H9 (cell line): ENCODE data around the gene ROPN1L. TPM values are rescaled to one million over a fixed set of nuclear protein-coding genes. Genes with fewer than 3 reads are reported as not detected.

ENCODE experiments used
- DNase-seq: peaks from one replicate; pipeline ENCODE4 v3.0.0-alpha.2; 2017
- H2AFZ ChIP-seq: one replicate; pipeline ENCODE4 v1.6.1; 2013; ENCODE audit warnings: mild to moderate bottlenecking, low read length, control low read depth, moderate library complexity
- H2AK5ac ChIP-seq: 2 replicates; pipeline ENCODE4 v1.6.1; 2013; ENCODE audit warnings: low read length, control low read depth, mixed read lengths; ENCODE audit not compliant: insufficient read length
- H2BK120ac ChIP-seq: one replicate; pipeline ENCODE4 v1.6.1; 2013; ENCODE audit warnings: low read depth, mild to moderate bottlenecking, low read length, control low read depth, inconsistent platforms; ENCODE audit not compliant: poor library complexity, severe bottlenecking
- H2BK12ac ChIP-seq: 2 replicates; pipeline ENCODE4 v1.6.1; 2013; ENCODE audit warnings: low read length, control low read depth, mixed read lengths, low read depth; ENCODE audit not compliant: insufficient read length
- H2BK15ac ChIP-seq: 2 replicates; pipeline ENCODE4 v1.6.1; 2013; ENCODE audit warnings: low read depth, low read length, control low read depth
- H2BK20ac ChIP-seq: one replicate; pipeline ENCODE4 v1.6.1; 2013; ENCODE audit warnings: low read depth, mild to moderate bottlenecking, low read length, control low read depth, inconsistent platforms; ENCODE audit not compliant: poor library complexity, severe bottlenecking
- H2BK5ac ChIP-seq: 2 replicates; pipeline ENCODE4 v1.6.1; 2013; ENCODE audit warnings: low read length, control low read depth, mixed read lengths; ENCODE audit not compliant: insufficient read length
- H3K14ac ChIP-seq: 2 replicates; pipeline ENCODE4 v1.6.1; 2013; ENCODE audit warnings: low read length, control low read depth; ENCODE audit not compliant: insufficient read depth
- H3K18ac ChIP-seq: 2 replicates; pipeline ENCODE4 v1.6.1; 2013; ENCODE audit warnings: low read depth, mild to moderate bottlenecking, mixed read lengths, low read length, control low read depth; ENCODE audit not compliant: insufficient read length
- H3K23ac ChIP-seq: 2 replicates; pipeline ENCODE4 v1.6.1; 2013; ENCODE audit warnings: low read length, control low read depth, mixed read lengths, low read depth; ENCODE audit not compliant: insufficient read length
- H3K23me2 ChIP-seq: 2 replicates; pipeline ENCODE4 v1.6.1; 2013; ENCODE audit warnings: low read depth, mild to moderate bottlenecking, mixed read lengths, low read length, control low read depth; ENCODE audit not compliant: insufficient read length, poor library complexity, severe bottlenecking
- H3K27ac ChIP-seq: 2 replicates; pipeline ENCODE4 v1.5.1; 2013; ENCODE audit warnings: low read length, control low read depth, mixed read lengths, low read depth; ENCODE audit not compliant: insufficient read length
- H3K27me3 ChIP-seq: 2 replicates; pipeline ENCODE4 v1.6.1; 2013; ENCODE audit warnings: low read length, control low read depth, inconsistent platforms; ENCODE audit not compliant: insufficient read depth
- H3K4ac ChIP-seq: 2 replicates; pipeline ENCODE4 v1.6.1; 2013; ENCODE audit warnings: low read depth, mild to moderate bottlenecking, control low read depth, inconsistent platforms, low read length, moderate library complexity
- H3K4me1 ChIP-seq: 2 replicates; pipeline ENCODE4 v1.6.1; 2013; ENCODE audit warnings: low read length, control low read depth, inconsistent platforms; ENCODE audit not compliant: insufficient read depth
- H3K4me2 ChIP-seq: 2 replicates; pipeline ENCODE4 v1.6.1; 2013; ENCODE audit warnings: low read length, control low read depth, mixed read lengths; ENCODE audit not compliant: insufficient read length, insufficient read depth
- H3K56ac ChIP-seq: 2 replicates; pipeline ENCODE4 v1.6.1; 2013; ENCODE audit warnings: low read depth, mild to moderate bottlenecking, mixed read lengths, low read length, control low read depth; ENCODE audit not compliant: insufficient read length
- H3K79me1 ChIP-seq: 2 replicates; pipeline ENCODE4 v1.6.1; 2013; ENCODE audit warnings: low read depth, mild to moderate bottlenecking, moderate library complexity, low read length, control low read depth, inconsistent platforms; ENCODE audit not compliant: insufficient read depth, poor library complexity, severe bottlenecking
- H3K79me2 ChIP-seq: 2 replicates; pipeline ENCODE4 v1.6.1; 2013; ENCODE audit warnings: low read length, control low read depth, inconsistent platforms; ENCODE audit not compliant: insufficient read depth
- H3K9ac ChIP-seq: 2 replicates; pipeline ENCODE4 v1.6.1; 2013; ENCODE audit warnings: low read length, control low read depth, mixed read lengths; ENCODE audit not compliant: insufficient read length; ENCODE audit errors: extremely low read depth
- H3K9me3 ChIP-seq: one replicate; pipeline ENCODE4 v1.6.1; 2013; ENCODE audit warnings: low read depth, low read length, inconsistent platforms; ENCODE audit not compliant: control insufficient read depth
- H3T11ph ChIP-seq: one replicate; pipeline ENCODE4 v1.6.1; 2013; ENCODE audit warnings: mild to moderate bottlenecking, low read length, control low read depth, inconsistent platforms
- H4K20me1 ChIP-seq: one replicate; pipeline ENCODE4 v1.6.1; 2013; ENCODE audit not compliant: control insufficient read depth, insufficient read length, insufficient read depth
- H4K5ac ChIP-seq: 2 replicates; pipeline ENCODE4 v1.6.1; 2013; ENCODE audit warnings: low read depth, mild to moderate bottlenecking, mixed read lengths, low read length, control low read depth; ENCODE audit not compliant: insufficient read length
- H4K8ac ChIP-seq: replicated peaks from 2 replicates; pipeline ENCODE4 v1.6.1; 2013; ENCODE audit warnings: low read length, control low read depth, mixed read lengths, low read depth; ENCODE audit not compliant: insufficient read length
- H4K91ac ChIP-seq: 2 replicates; pipeline ENCODE4 v1.6.1; 2013; ENCODE audit warnings: low read depth, mild to moderate bottlenecking, moderate library complexity, mixed read lengths, low read length, control low read depth; ENCODE audit not compliant: insufficient read length
- H3K27ac Mint-ChIP-seq, 3 experiments: 2 replicates in 2 of 3; 3 replicates in 1 of 3; pipeline ENCODE4 v1.8.0; 2020 to 2021; ENCODE audit warnings: mixed read lengths in 3 of 3, mild to moderate bottlenecking in 1 of 3, moderate library complexity in 1 of 3
- H3K27me3 Mint-ChIP-seq: 2 replicates; pipeline ENCODE4 v1.8.0; 2021; ENCODE audit warnings: low read depth, mild to moderate bottlenecking, moderate library complexity, mixed read lengths
- H3K36me3 Mint-ChIP-seq, 3 experiments: 2 replicates in 2 of 3; 3 replicates in 1 of 3; pipeline ENCODE4 v1.8.0; 2020 to 2021; ENCODE audit warnings: low read depth in 3 of 3, mixed read lengths in 3 of 3; ENCODE audit not compliant: insufficient read depth in 1 of 3
- H3K4me1 Mint-ChIP-seq, 2 experiments: 2 replicates each; pipeline ENCODE4 v1.8.0; 2020; ENCODE audit warnings: mixed read lengths in 2 of 2
- H3K4me3 Mint-ChIP-seq, 2 experiments: 2 replicates in 1 of 2; 3 replicates in 1 of 2; pipeline ENCODE4 v1.8.0; 2020 to 2021; ENCODE audit warnings: mild to moderate bottlenecking in 2 of 2, mixed read lengths in 2 of 2, moderate library complexity in 1 of 2
- H3K9me3 Mint-ChIP-seq, 2 experiments: 2 replicates in 1 of 2; 3 replicates in 1 of 2; pipeline ENCODE4 v1.8.0; 2020; ENCODE audit warnings: mild to moderate bottlenecking in 2 of 2, mixed read lengths in 2 of 2, moderate library complexity in 1 of 2
- WGBS: extraction: QIAGEN DNeasy Blood & Tissue Kit; methylation state at CpG from one replicate; pipeline ENCODE4 v1.1.7; 2013; ENCODE audit warnings: missing lambda C conversion rate, low lambda C conversion rate, mixed read lengths; ENCODE audit not compliant: insufficient read length; ENCODE audit errors: extremely low coverage; 5-methylcytosine and 5-hydroxymethylcytosine counted together
- total RNA-seq: library from RNA; stranded (reverse); gene quantifications from 2 replicates; pipeline ENCODE4 v1.2.1, GENCODE V29; 2021
- TF ChIP-seq, protein P1 (sequence below): fragments of 200-600 bp; sonication (generic); conservative IDR thresholded peaks from 3 replicates; pipeline ENCODE4 v1.8.0; 2021; ENCODE audit warnings: antibody characterized with exemption, mild to moderate bottlenecking

ROPN1L gene
- total RNA-seq, 1 experiment from 2014 or later = 0.37 TPM

DNA sequence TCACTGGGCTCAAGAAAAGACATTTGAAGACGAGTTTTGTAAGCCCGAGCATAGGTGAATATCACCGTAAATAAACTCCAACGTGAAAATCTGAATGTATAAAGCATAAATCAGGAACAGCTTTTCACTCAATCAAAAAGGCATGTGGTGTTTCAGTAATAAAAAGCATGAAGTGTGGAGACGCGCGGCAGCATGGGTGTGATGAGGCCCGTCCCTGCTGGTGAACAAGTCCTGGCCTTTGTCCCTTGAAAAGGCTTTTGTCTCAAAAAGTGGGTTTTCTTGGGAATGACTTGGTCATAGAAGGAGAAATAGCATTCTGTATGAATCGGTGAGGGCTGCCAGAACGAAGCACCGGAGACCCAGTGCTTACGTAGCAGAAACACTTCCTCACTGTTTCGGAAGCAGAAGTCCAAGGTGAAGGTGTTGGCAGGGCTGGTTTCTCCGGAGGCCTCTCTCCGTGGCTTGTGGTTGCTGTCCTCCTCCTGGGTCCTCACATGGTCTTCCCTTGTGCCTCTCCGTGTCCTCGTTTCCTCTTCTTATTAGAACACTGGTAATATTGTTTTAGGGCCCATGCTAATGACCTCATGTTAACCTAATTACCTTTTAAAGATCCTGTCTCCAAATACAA, 24.9 kb downstream of the ROPN1L start:
- Histone ChIP-seq H3K9ac (no peak overlapping the region), H3K9me3 (no peaks in the 10 kb centered on the region), H2AFZ (no peak overlapping the region), H2BK20ac (no peak overlapping the region), H3K27ac (no peak overlapping the region), H3K18ac (no peak overlapping the region), H3T11ph (no peak overlapping the region), H3K23me2 (no peaks in the 10 kb centered on the region), H4K20me1 (no peaks in the 10 kb centered on the region), H2BK15ac (no peak overlapping the region), H3K27me3 (no peaks in the 10 kb centered on the region), H3K4me2 (no peak overlapping the region), H3K23ac (no peak overlapping the region), H2BK5ac (no peak overlapping the region), H3K4me1 (peaks cover 2% of the 10 kb centered on the region; the same call in 1 of the 2 replicates), H2BK12ac (no peak overlapping the region), H4K91ac (no peak overlapping the region), H2BK120ac (no peak overlapping the region), H3K4ac (no peak overlapping the region), H2AK5ac (no peak overlapping the region), H3K79me1 (no peaks in the 10 kb centered on the region), H3K14ac (no peak overlapping the region), H4K8ac (no peak overlapping the region), H3K56ac (no peak overlapping the region), H4K5ac (no peak overlapping the region), H3K79me2 (no peaks in the 10 kb centered on the region)
- Mint-ChIP-seq H3K4me1 (peaks cover 22 to 24% of the 10 kb centered on the region in 2 experiments), H3K27ac (peak overlapping the region in 1 of 3 experiments; percentile 16; a peak in 1 of 7 replicates), H3K36me3 (no peaks in the 10 kb centered on the region; a peak in 1 of 7 replicates), H3K4me3 (no peak overlapping the region), H3K9me3 (no peaks in the 10 kb centered on the region; a peak in 1 of 5 replicates), H3K27me3 (peaks cover 20% of the 10 kb centered on the region)
- no CpG with 5 or more reads among the region's 17 CpGs for WGBS
- TF ChIP-seq, protein P1, sequence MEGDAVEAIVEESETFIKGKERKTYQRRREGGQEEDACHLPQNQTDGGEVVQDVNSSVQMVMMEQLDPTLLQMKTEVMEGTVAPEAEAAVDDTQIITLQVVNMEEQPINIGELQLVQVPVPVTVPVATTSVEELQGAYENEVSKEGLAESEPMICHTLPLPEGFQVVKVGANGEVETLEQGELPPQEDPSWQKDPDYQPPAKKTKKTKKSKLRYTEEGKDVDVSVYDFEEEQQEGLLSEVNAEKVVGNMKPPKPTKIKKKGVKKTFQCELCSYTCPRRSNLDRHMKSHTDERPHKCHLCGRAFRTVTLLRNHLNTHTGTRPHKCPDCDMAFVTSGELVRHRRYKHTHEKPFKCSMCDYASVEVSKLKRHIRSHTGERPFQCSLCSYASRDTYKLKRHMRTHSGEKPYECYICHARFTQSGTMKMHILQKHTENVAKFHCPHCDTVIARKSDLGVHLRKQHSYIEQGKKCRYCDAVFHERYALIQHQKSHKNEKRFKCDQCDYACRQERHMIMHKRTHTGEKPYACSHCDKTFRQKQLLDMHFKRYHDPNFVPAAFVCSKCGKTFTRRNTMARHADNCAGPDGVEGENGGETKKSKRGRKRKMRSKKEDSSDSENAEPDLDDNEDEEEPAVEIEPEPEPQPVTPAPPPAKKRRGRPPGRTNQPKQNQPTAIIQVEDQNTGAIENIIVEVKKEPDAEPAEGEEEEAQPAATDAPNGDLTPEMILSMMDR = no peak
- DNase-seq = no peak
